GM19193 (cell line): ENCODE measurements around the gene GLYR1.

Experiments
- POLR2A ChIP-seq: IDR thresholded peaks from 4 replicates; pipeline ENCODE4 v1.6.1; 2011; ENCODE audit not compliant: insufficient read depth, insufficient read length; ENCODE audit errors: extremely low read depth

The GLYR1 gene

DNA sequence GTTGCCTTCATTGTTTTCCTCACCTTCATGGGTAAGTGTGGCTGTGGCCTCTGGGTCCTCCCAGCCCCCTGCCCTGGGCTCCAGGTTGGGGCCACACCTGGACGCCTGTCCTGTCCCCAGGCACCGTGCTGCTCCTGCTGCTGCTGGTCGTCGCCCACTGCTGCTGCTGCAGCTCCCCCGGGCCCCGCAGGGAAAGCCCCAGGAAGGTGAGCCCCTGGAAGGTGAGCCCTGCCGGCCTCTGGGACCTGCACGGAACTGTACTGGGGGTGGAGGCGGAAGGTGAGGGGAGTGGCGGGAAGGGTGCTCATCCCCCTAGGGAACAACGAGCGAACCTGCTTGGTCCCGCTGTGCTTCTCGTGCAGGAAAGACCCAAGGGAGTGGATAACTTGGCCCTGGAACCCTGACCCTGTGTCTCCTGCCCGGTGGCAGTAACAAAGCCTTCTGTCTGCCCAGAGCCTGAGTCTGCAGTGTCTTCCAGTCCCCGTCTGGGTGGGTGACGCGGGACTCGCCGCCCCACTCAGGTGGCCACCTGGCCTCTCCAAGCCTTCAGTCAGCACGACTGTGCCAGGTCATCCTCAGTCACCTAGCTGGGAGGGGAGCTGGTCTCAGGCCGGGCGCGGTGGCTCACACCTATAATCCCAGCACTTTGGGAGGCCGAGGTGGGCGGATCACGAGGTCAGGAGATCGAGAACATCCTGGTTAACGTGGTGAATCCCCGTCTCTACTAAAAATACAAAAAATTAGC lies 51.1 kb downstream of the GLYR1 start:
- no peak for TF ChIP-seq POLR2A

DNA sequence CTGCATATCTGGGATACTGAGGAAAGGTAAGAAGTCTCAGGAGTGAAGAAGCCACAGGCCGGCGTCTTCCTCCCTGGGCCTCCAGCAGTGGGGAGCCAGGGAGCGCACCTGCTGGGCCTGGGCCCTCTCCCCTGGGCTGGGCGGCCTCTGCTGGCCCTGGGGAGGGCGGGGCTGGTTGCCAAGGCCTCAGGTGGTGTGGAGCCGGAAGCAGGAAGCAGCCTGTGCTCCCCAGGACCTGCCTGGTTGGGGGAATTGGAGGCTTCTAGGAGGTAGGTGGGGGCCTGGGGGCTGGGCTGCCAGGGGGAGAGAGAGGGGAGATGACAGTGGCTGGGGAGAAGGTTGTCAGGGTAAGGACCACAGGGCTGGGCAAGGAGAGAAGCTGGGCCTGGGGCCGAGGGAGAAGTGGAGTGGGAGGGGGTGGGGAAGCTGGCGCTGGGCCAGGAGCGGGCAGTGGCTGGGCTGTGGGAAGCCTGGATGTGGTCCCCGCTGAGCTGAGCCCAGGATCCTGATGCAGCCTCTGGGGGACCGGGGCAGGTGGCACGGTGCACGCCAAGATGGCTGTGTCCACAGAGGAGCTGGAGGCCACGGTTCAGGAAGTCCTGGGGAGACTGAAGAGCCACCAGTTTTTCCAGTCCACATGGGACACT lies 51.8 kb downstream of the GLYR1 start, which contains the start of gene SMIM22:
SMIM22 (plus strand) TSS at position 189 of the 647 bp plus-strand sequence; CDS start at position 555, 366 bp downstream.
- TF ChIP-seq POLR2A, result no peak

- no peak for TF ChIP-seq POLR2A
These were observed 54.1 kb downstream of the GLYR1 start for GRCh38 chr16:4792951-4793513.

- no peak for TF ChIP-seq POLR2A
These were observed 56.2 kb downstream of the GLYR1 start for GRCh38 chr16:4790871-4791270.

DNA sequence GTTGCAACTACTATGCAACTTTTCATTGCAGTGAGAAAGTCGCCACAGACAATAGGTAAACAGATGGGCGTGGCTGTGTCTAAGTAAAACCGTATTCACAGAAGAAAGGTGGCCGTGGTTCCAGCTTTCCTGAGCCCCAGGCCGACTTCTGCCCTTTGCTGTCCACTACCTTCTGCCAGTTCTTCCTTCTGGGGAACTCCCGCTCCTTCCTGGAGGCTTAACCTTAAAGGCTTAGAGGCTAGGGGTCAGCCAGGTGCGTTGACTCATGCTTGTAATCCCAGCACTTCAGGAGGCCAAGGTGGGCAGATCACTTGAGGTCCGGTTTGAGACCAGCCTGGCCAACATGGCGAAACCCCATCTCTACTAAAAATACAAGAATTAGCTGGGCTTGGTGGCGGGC lies 56.8 kb downstream of the GLYR1 start:
- TF ChIP-seq POLR2A, result no peak

DNA sequence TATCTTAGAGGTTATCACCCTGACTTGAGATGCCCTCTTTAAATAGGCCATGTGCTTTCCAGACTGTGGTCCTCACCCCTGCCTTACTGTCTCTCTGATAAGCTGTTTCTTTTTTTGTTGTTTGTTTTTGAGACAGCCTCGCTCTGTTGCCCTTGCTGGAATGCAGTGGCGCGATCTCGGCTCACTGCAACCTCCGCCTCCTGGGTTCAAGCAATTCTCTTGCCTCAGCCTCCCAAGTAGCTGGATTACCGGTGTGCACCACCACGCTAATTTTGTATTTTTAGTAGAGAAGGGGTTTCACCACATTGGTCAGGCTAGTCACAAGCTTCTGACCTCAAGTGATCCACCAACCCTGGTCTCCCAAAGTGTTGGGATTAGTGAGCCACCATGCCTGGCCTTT lies 58.2 kb downstream of the GLYR1 start:
- TF ChIP-seq POLR2A, result no peak

DNA sequence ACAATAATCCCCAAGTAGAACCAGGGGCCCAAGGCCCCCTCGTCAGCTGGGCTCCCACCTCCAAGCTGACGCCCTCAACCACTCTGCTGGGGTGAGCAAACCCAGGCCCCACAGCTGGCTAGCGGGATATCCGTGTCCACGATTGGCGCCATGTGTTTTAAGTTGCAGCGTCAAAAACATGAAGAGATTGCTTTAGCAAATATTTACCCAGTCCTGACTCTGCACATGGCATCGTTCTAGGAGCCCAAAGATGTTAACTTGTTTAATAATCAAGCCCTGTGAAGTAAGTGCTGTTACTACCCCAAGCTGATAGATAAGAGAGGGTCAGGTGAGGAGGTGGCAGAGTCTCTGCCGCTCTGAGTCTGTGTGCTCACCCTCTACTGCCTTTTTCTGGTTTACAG lies 58.6 kb downstream of the GLYR1 start:
- TF ChIP-seq POLR2A, result no peak

DNA sequence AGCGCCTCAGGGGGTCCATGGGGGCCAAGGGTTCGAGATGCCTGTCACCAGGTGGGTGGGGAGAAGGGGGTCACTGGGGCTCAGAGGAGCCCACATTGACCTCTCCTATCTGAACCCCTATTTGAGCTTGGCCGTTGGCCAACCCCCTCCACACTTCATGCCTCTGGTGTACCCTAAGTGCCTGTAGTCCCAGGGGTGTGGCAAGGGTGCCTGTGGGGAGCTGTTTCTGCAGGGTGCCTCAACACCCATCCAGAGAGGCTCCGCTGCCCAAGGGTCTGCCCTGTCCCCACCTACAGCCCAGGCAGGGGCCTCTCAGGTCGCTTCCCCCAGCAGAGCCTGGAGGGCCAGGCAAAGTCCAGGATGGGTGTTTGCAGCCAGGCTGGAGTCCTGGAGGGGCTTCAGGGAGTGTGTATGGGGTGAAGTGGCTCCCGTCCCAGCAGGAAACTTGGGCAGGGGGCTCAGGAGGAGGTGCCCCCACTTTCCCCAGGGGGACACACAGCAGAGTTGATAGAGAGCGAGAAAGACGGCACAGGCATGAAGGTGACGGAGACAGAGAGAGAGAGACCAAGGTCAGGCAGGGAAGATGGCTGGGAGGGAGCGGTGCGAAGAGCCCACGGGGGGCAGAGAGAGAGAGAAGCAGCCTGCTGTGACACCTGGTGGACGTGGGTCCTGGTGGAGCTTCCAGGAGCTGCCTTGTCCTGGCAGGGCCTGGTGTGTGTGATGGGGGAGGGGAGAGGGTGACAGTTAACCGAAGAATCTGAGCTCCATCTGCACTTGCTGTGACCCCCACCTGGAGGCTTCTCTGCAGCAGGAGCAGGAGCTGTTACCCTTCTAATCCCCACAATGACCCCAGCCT lies 59.2 kb downstream of the GLYR1 start, which contains the start of gene SEPTIN12:
SEPTIN12 (minus strand) TSS at position 719 of the 856 bp plus-strand sequence; CDS start at position 19, 700 bp downstream.
- no peak for TF ChIP-seq POLR2A

GRCh38 chr16:4787068-4787467 lies 60.0 kb downstream of the GLYR1 start:
- no peak for TF ChIP-seq POLR2A

GRCh38 chr16:4785758-4786433 lies 61.2 kb downstream of the GLYR1 start:
- no peak for TF ChIP-seq POLR2A

GRCh38 chr16:4783951-4784336 lies 63.1 kb downstream of the GLYR1 start:
- no peak for TF ChIP-seq POLR2A

DNA sequence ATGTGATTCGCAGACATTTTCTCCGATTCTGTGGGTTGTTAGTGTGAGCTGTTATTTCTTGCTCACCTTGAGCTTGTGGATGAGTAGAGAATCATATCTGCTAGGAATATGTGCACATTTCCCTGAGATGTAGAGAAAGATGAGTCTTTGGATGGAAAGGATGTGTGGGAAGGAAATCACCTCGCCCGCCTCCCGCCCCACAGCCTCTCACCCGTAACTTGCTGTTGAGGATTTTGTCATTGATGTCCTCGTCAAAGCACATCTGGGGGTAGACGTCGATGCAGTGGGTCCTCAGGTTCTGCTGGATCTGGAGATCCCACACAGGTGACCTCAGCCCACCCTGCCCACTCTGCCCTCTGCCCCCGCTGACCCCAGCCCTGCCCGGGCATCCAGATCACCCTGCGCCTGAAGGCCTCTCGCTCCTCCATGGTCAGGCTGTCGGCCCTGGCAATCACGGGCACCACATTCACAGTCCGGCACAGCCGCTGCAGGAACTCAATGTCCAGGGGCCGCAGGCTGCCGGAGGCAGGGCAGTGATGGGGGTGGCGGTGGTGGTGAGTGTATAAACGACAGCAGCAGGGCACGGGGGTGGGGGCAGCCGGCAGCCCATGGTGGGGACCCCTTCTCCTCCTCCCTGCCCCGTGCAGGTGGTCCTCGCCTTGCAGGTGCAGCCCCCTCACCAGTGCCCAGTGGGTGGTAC lies 63.7 kb downstream of the GLYR1 start:
- TF ChIP-seq POLR2A, result no peak

DNA sequence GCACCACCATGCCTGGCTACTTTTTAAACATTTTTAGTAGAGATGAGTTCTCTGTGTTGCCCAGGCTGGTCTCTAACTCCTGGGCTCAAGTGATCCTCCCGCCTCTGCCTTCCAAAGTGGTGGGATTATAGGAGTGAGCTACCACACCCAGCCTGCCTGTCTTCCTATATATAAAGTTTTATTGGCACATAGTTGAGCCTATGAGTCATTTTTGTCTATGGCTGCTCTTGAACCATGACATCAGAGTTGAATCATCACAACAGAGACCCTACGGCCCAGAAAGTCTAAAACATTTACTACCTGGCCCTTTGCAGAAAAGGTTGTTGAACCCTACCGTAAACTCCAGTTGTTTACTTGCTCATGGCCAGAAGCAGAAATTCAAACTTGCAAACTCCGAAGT lies 66.9 kb downstream of the GLYR1 start:
- no peak for TF ChIP-seq POLR2A

GRCh38 chr16:4778050-4778392 lies 69.1 kb downstream of the GLYR1 start:
- TF ChIP-seq POLR2A, result no peak
